HCT116 (cell line): ENCODE measurements around the gene CYP1A2. TPM values are rescaled to one million over a fixed set of nuclear protein-coding genes. Genes with fewer than 3 reads are reported as not detected.

Experiments
- ATAC-seq: fragments of 200-7000 bp; cut with Tn5 transposase; 2 replicates; pipeline ENCODE4 v1.9.1; 2020; ENCODE audit warnings: mild to moderate bottlenecking, moderate library complexity
- BruUV-seq: library from RNA; stranded (reverse); fragments of 400-500 nt; replicated peaks from 2 replicates; lab custom pipeline; 2021; lab: Mats Ljungman, UMichigan
- CTCF ChIA-PET: fragments of 300-600 bp; sonication (Branson Sonifier 250); formaldehyde crosslinking; loops from one replicate; lab custom pipeline; 2021; ENCODE audit warnings: antibody characterized with exemption; lab: Charles Lee
- POLR2A ChIA-PET: fragments of 300-600, 350-600 bp; sonication (Branson Sonifier 250); formaldehyde crosslinking; loops from one replicate; lab custom pipeline; 2021; ENCODE audit warnings: antibody characterized with exemption; lab: Charles Lee
- RAD21 ChIA-PET, 2 experiments: fragments of 300-600 bp; sonication (Branson Sonifier 250); formaldehyde crosslinking; loops; one replicate each; lab custom pipeline; 2023; ENCODE audit warnings: low total read pairs in 2 of 2; ENCODE audit not compliant: uncharacterized antibody in 2 of 2, unreplicated experiment in 2 of 2, low non-redundant PET in 1 of 2; lab: Charles Lee
- DNase-seq: peaks from one replicate; pipeline ENCODE4 v3.0.0-alpha.2; 2010; ENCODE audit warnings: low read depth, low spot score
- H2AFZ ChIP-seq: fragments of 200-600 bp; shearing (Covaris generic), sonication (generic); 2 replicates; pipeline ENCODE4 v1.6.1; 2017; ENCODE audit warnings: low read depth, mixed run types, mixed read lengths, antibody characterized with exemption, low read length; ENCODE audit not compliant: poor library complexity, severe bottlenecking
- H3K27ac ChIP-seq: 2 replicates; pipeline ENCODE4 v1.5.1; 2012; ENCODE audit warnings: low read depth, low read length
- H3K27me3 ChIP-seq: fragments of 200-600 bp; sonication (generic); 2 replicates; pipeline ENCODE4 v1.6.1; 2016; ENCODE audit warnings: mixed run types, low read length, mixed read lengths; ENCODE audit not compliant: insufficient read depth
- H3K36me3 ChIP-seq, 2 experiments: fragments of 200-500 bp in 1 of 2; fragments of 200-600 bp in 1 of 2; sonication (Bioruptor generic) in 1 of 2; sonication (generic) in 1 of 2; 2 replicates each; pipeline versions ENCODE4 v1.5.1 to v1.6.1; 2014 to 2016; ENCODE audit warnings: low read length in 2 of 2, inconsistent platforms in 1 of 2, mixed read lengths in 1 of 2, mixed run types in 1 of 2; ENCODE audit not compliant: insufficient read depth in 2 of 2, control insufficient read depth in 1 of 2
- H3K4me1 ChIP-seq, 2 experiments: fragments of 200-600 bp in 1 of 2; sonication (generic) in 1 of 2; 2 replicates each; pipeline versions ENCODE4 v1.5.1 to v1.6.1; 2012 to 2017; ENCODE audit warnings: low read length in 2 of 2, inconsistent platforms in 1 of 2, mild to moderate bottlenecking in 1 of 2, mixed read lengths in 1 of 2, mixed run types in 1 of 2, moderate library complexity in 1 of 2; ENCODE audit not compliant: insufficient read depth in 2 of 2, control insufficient read depth in 1 of 2
- H3K4me2 ChIP-seq: fragments of 200-600 bp; sonication (generic); 2 replicates; pipeline ENCODE4 v1.6.1; 2017; ENCODE audit warnings: mixed run types, low read length, mixed read lengths
- H3K4me3 ChIP-seq, 2 experiments: fragments of 200-600 bp in 1 of 2; sonication (generic) in 1 of 2; replicated peaks in 1 of 2; 2 replicates each; pipeline ENCODE4 v1.5.1; 2011 to 2016; ENCODE audit warnings: low read length in 2 of 2, control low read depth in 1 of 2, low read depth in 1 of 2, mild to moderate bottlenecking in 1 of 2, mixed read lengths in 1 of 2, mixed run types in 1 of 2
- H3K79me2 ChIP-seq: fragments of 200-600 bp; sonication (generic); 2 replicates; pipeline ENCODE4 v1.6.1; 2017; ENCODE audit warnings: mild to moderate bottlenecking, mixed run types, low read length, moderate library complexity, mixed read lengths; ENCODE audit not compliant: insufficient read depth
- H3K9ac ChIP-seq: fragments of 200-600 bp; sonication (generic); 2 replicates; pipeline ENCODE4 v1.6.1; 2016; ENCODE audit warnings: low read length, mixed read lengths
- H3K9me2 ChIP-seq: fragments of 200-600 bp; sonication (generic), shearing (Covaris generic); 2 replicates; pipeline ENCODE4 v1.6.1; 2017; ENCODE audit warnings: mixed run types, mild to moderate bottlenecking, moderate library complexity; ENCODE audit not compliant: insufficient read depth
- H3K9me3 ChIP-seq, 2 experiments: fragments of 200-500 bp in 1 of 2; fragments of 200-600 bp in 1 of 2; sonication (Bioruptor generic) in 1 of 2; sonication (generic) in 1 of 2; 2 replicates each; pipeline ENCODE4 v1.6.1; 2014 to 2017; ENCODE audit warnings: low read length in 2 of 2, mixed read lengths in 2 of 2, inconsistent platforms in 1 of 2, low read depth in 1 of 2, mild to moderate bottlenecking in 1 of 2, mixed run types in 1 of 2, moderate library complexity in 1 of 2; ENCODE audit not compliant: control insufficient read depth in 1 of 2, insufficient read depth in 1 of 2
- H4K20me1 ChIP-seq: fragments of 200-600 bp; sonication (generic), shearing (Covaris generic); 2 replicates; pipeline ENCODE4 v1.6.1; 2017; ENCODE audit warnings: mixed run types, mild to moderate bottlenecking, moderate library complexity; ENCODE audit not compliant: insufficient read depth
- ELF1 ChIP-seq: IDR thresholded peaks from 2 replicates; pipeline ENCODE4 v1.6.1; 2012; ENCODE audit warnings: low read depth, borderline replicate concordance
- MAX ChIP-seq: IDR thresholded peaks from 2 replicates; pipeline ENCODE4 v1.6.1; 2012
- POLR2A ChIP-seq: IDR thresholded peaks from 2 replicates; pipeline ENCODE4 v1.7.0; 2011; ENCODE audit warnings: borderline replicate concordance; ENCODE audit not compliant: insufficient read depth, insufficient read length; ENCODE audit errors: extremely low read depth
- RAD21 ChIP-seq: IDR thresholded peaks from 2 replicates; pipeline ENCODE4 v1.6.1; 2012; ENCODE audit warnings: low read depth, mild to moderate bottlenecking
- SIN3A ChIP-seq: IDR thresholded peaks from 2 replicates; pipeline ENCODE4 v1.6.1; 2012; ENCODE audit warnings: low read depth
- ZFX ChIP-seq: fragments of 450-650 bp; IDR thresholded peaks from 2 replicates; pipeline ENCODE4 v1.6.1; 2017
- intact Hi-C: fragments of 100-400 bp; cut with micrococcal nuclease; formaldehyde crosslinking; loops from 2 replicates; pipeline ENCODE4 v1.10.0; 2022
- total RNA-seq: library from RNA; stranded (reverse); gene quantifications from one replicate; pipeline ENCODE4 v1.2.1, GENCODE V29; 2021; ENCODE audit not compliant: unreplicated experiment

CYP1A2 gene
- total RNA-seq, 1 experiment from 2014 or later, result not detected

- Histone ChIP-seq H3K27me3 (no peaks in the 10 kb centered on the region), H2AFZ (no peak overlapping the region), H3K79me2 (peaks cover 48% of the 10 kb centered on the region), H3K9me2 (no peaks in the 10 kb centered on the region), H3K9ac (peak overlapping the region; percentile 87), H3K4me1 (peaks cover 14 to 28% of the 10 kb centered on the region in 2 experiments), H3K9me3 (no peaks in the 10 kb centered on the region), H3K4me2 (peak overlapping the region; percentile 95), H4K20me1 (no peaks in the 10 kb centered on the region; the same call in 1 of the 2 replicates), H3K4me3 (peak overlapping the region; percentile 92 to 93), H3K36me3 (peaks cover 0 to 5% of the 10 kb centered on the region in 2 experiments; a peak in 2 of 4 replicates), H3K27ac (peak overlapping the region; percentile 92)
- ChIA-PET CTCF (interaction anchor here (0.7 to 3.0 kb wide), 5 partner anchors 11 to 168 kb away, joined by 3 to 8 read pairs (median 3); no protein-coding TSS in a partner anchor), RAD21 (no interaction called here), POLR2A (interaction anchor here (1.5 kb wide), 1 partner anchor 17 kb away, joined by 3 read pairs; no protein-coding TSS in a partner anchor)
- no TSS peak for BruUV-seq
- DNase-seq (no peak), ATAC-seq (peak; percentile 49)
- TF ChIP-seq ZFX, result peak; percentile 60
- 0 out of 2 replicates have a peak, but pooled peaks have one; percentile 54 for TF ChIP-seq SIN3A
- no peak for TF ChIP-seq ELF1
- no peak for TF ChIP-seq RAD21
- intact Hi-C loops, result loop anchor here (10.0 kb wide), 1 partner anchor 422 kb away; the partner anchor contains the start of gene C15orf39
Observed at GRCh38 chr15:74782259-74783071, 33.8 kb downstream of the CYP1A2 start.

- H3K9me2 ChIP-seq, result no peaks in the 10 kb centered on the region
- H2AFZ ChIP-seq, result no peak overlapping the region
- H3K79me2 ChIP-seq, result peaks cover 56% of the 10 kb centered on the region
- peaks cover 0 to 5% of the 10 kb centered on the region in 2 experiments; a peak in 2 of 4 replicates for H3K36me3 ChIP-seq
- DNase-seq, result no peak
- peak overlapping the region; percentile 92 to 93 for H3K4me3 ChIP-seq
- ChIA-PET POLR2A (interaction anchor here (1.5 kb wide), 1 partner anchor 16 kb away, joined by 3 read pairs; no protein-coding TSS in a partner anchor), CTCF (interaction anchor here (0.7 to 3.0 kb wide), 5 partner anchors 14 to 167 kb away, joined by 3 to 8 read pairs (median 4); no protein-coding TSS in a partner anchor), RAD21 (interaction anchor here in 1 of 2 experiments (1.3 kb wide), 1 partner anchor 119 kb away, joined by 3 read pairs; no protein-coding TSS in a partner anchor)
- ATAC-seq, result peak; percentile 34
- peak overlapping the region; percentile 92 for H3K27ac ChIP-seq
- TF ChIP-seq POLR2A (no peak), MAX (peak; percentile 59; the same call in 1 of the 2 replicates)
- H3K27me3 ChIP-seq, result no peaks in the 10 kb centered on the region
- H3K9me3 ChIP-seq, result no peaks in the 10 kb centered on the region
- H4K20me1 ChIP-seq, result no peaks in the 10 kb centered on the region; the same call in 1 of the 2 replicates
- peaks cover 14 to 35% of the 10 kb centered on the region in 2 experiments for H3K4me1 ChIP-seq
- intact Hi-C loops, result loop anchor here (10.0 kb wide), 1 partner anchor 422 kb away; the partner anchor contains the start of gene C15orf39
- peak overlapping the region; percentile 95 for H3K4me2 ChIP-seq
- no TSS peak for BruUV-seq
- peak overlapping the region; percentile 87 for H3K9ac ChIP-seq
Observed at GRCh38 chr15:74783072-74783807, 34.6 kb downstream of the CYP1A2 start.
